ENCODE measurements around the gene HOXB8.

DNA sequence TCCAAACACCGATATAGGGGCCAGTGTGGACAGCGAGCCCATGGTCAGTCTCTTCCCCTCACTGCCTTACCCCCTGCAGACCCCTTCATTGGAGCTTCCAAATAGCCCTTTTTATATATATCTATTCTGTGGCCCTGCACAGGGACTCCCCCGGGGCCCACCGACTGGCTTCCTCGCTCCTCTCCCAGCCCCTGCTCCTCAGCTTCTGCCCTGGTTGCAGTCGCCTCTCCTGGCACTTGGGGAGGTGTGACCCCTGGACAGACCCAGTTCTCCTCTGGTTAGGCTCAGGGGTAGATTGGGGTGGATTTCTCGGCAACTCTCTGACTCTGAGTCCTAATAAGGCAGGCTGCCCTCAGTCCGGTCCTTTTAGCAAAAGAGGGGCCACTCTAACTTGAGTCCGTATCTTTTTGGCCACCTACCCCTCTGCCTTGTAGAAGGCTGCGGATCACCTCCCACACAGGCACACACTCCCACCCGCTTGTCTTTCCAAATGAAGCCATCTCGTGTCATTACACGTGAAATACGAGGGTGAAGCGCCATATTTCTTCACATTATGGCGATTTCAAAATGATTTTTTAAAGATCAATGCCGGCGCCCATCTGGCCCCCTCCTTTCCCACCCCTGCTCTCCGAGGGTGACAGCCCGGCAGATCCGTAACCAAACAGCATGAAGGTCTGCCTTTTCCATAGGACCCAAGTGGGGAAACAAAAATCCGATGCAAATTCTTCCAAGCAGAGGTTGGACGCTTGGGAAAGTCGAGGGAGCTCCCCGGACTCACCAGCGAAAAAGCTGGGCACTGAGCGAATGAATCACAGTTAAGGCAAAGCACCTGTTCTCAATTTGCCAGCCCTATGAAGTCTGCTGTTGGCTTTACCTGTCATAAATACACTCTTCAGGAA is 12.8 kb upstream of the HOXB8 start:
- TF ChIP-seq, protein P1, sequence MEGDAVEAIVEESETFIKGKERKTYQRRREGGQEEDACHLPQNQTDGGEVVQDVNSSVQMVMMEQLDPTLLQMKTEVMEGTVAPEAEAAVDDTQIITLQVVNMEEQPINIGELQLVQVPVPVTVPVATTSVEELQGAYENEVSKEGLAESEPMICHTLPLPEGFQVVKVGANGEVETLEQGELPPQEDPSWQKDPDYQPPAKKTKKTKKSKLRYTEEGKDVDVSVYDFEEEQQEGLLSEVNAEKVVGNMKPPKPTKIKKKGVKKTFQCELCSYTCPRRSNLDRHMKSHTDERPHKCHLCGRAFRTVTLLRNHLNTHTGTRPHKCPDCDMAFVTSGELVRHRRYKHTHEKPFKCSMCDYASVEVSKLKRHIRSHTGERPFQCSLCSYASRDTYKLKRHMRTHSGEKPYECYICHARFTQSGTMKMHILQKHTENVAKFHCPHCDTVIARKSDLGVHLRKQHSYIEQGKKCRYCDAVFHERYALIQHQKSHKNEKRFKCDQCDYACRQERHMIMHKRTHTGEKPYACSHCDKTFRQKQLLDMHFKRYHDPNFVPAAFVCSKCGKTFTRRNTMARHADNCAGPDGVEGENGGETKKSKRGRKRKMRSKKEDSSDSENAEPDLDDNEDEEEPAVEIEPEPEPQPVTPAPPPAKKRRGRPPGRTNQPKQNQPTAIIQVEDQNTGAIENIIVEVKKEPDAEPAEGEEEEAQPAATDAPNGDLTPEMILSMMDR (IDR thresholded peaks at IDR 0.05; ENCODE audit: low read depth, low read length): no peak
- TF ChIP-seq EZH2phosphoT487 (IDR thresholded peaks at IDR 0.05; ENCODE audit: low read depth): no peak

Data from OCI-LY3 (cell line).